H1 (cell line): ENCODE data around the gene EEF1AKMT3. TPM values are rescaled to one million over a fixed set of nuclear protein-coding genes. Genes with fewer than 3 reads are reported as not detected.

ENCODE experiments used
- CHD7 ChIP-seq: fragments of 300-600 bp; sonication (generic); IDR thresholded peaks from 2 replicates; pipeline ENCODE4 v1.7.1; 2012; ENCODE audit warnings: low read length, moderate library complexity, mild to moderate bottlenecking, inconsistent platforms; ENCODE audit not compliant: insufficient replicate concordance
- CTCF ChIP-seq, 3 experiments: IDR thresholded peaks; 1 replicate in 2 of 3; 2 replicates in 1 of 3; pipeline versions ENCODE4 v1.5.1 to v1.6.1; 2011; ENCODE audit warnings: low read length in 3 of 3, mild to moderate bottlenecking in 3 of 3, inconsistent platforms in 2 of 3, low read depth in 1 of 3, moderate library complexity in 1 of 3; ENCODE audit not compliant: insufficient read depth in 1 of 3; ENCODE audit errors: control extremely low read depth in 1 of 3
- GABPA ChIP-seq: IDR thresholded peaks from 2 replicates; pipeline ENCODE4 v1.6.1; 2011; ENCODE audit warnings: mild to moderate bottlenecking, low read length, moderate library complexity, borderline replicate concordance; ENCODE audit not compliant: insufficient read depth
- polyA plus RNA-seq, 7 experiments: library from polyadenylated mRNA; depleted of rRNA in 3 of 7; stranded (reverse) in 5 of 7; unstranded in 2 of 7; fragments of >200 nt in 5 of 7; fragments of 200-250 nt in 2 of 7; gene quantifications; 1 replicate in 5 of 7; 2 replicates in 1 of 7; 4 replicates in 1 of 7; pipeline versions ENCODE4 v1.2.1 to v1.2.3, GENCODE V29; 2011 to 2013; ENCODE audit warnings: missing spikeins in 2 of 7, mixed read lengths in 2 of 7
- total RNA-seq: library from RNA; stranded (reverse); fragmentation: NEBNext Ultra II Directional; extraction: Animal tissue kit (Norgen Biotek cat#: 25700); gene quantifications from 2 replicates; pipeline ENCODE4 v1.2.1, GENCODE V29; 2021

EEF1AKMT3 gene
- total and polyA plus RNA-seq, 2 of the 8 experiments (the other 6 are each of a cell fraction or from before 2014, with no cell fraction given), result 3.1 to 4.4 TPM

GRCh38 chr12:57779736-57780135 lies 7.3 kb downstream of the EEF1AKMT3 start (continued):
- TF ChIP-seq CTCF (IDR thresholded peaks at IDR 0.05; ENCODE audit: control extremely low read depth in 1 of 3, insufficient read depth in 1 of 3, low read depth in 1 of 3, low read length in 3 of 3), result no peak
- no peak for TF ChIP-seq GABPA
- TF ChIP-seq CHD7, result no peak
